ENCODE results near the gene ENG.
A peak's percentile ranks its signal among the peaks of the same experiment; 100 is the strongest.

ENG gene

DNA sequence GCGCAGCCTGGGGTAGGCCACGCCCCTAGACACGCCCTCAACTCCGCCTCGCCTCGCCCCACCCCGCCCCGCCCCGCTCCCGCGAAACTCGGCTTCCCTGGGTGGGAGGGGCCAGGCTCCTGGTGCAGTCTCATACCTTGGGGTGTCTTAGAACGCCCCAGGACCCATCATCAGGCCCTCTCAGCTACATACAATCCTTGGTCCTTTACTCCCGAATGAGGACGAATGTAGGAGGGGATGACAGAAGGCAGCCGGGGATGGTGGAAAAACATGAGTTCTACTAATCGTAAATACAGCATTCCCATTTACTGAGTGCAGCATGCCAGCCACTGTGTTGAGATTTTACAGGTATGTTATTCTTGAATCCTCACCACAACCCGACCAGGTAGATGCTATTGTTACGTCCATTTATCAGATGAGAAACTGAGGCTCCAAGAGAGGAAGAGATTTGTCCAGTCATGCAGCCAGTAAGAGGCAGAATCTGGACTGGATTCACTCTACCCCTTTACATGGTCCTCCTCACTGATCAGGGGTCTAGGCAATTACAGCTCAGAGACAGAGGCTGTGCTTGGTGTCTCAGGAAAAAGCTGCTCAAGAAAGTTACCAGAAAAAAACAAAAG is 82.8 kb downstream of the ENG start:
- TF ChIP-seq SUZ12 (IDR thresholded peaks at IDR 0.05; ENCODE audit: extremely low read depth, insufficient read depth, insufficient read length) (no peak), ZNF274 (IDR thresholded peaks at IDR 0.05; ENCODE audit: low read depth, low read length) (no peak), YY1 (IDR thresholded peaks at IDR 0.05; ENCODE audit: insufficient read depth, insufficient read length) (no peak)
- no peaks in the 10 kb centered on the region for H3K9me3 ChIP-seq (ENCODE audit: insufficient read depth, low read length)
- no peaks in the 10 kb centered on the region for H3K27me3 ChIP-seq (ENCODE audit: insufficient read depth, insufficient read length)
- peaks cover 36% of the 10 kb centered on the region for H3K4me1 ChIP-seq (ENCODE audit: insufficient read depth, insufficient read length)
- peak overlapping the region; percentile 18 for H3K4me3 ChIP-seq (ENCODE audit: insufficient read length, low read depth)
- H3K36me3 ChIP-seq (ENCODE audit: insufficient read depth, insufficient read length, low read length): peaks cover 3% of the 10 kb centered on the region
- peak overlapping the region; percentile 39 for H3K9ac ChIP-seq (ENCODE audit: insufficient read length, low read depth)
- no peak for DNase-seq (ENCODE audit: low read depth, low spot score)

DNA sequence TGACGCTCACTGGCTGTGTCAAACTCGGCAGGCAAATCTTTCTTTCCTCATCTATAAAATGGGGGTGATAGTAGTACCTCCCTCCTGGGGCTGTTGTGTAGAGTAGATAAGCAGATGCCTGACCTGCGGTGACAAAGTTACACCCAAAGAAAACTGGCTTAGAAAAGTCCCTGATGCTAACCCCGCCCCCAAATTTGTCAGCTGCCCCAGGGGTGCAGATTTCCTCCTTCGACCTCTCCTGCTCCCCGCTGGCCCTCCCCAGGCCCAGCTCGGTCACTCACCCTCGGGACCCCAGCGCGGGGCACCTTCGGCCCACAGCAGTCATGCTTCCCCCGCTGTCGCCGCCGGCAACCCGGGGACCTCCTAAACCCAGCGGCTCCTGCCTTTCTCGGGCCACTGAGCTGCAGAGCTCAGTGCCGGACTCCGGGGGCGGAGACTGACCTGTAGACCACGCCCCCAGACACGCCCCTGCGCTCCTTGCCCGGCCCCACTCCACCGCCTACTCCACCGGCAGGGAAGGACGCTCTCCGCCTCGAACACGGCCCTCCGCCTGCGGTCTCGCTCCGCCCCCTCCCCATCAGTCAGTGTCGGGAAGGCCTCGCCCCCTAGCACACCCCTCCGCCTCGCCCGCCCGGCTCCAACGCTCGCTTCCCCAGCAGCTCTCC is 83.4 kb downstream of the ENG start:
- DNase-seq (ENCODE audit: low read depth, low spot score): peak; percentile 98
- Histone ChIP-seq H3K36me3 (ENCODE audit: insufficient read depth, insufficient read length, low read length) (peaks cover 3% of the 10 kb centered on the region), H3K4me1 (ENCODE audit: insufficient read depth, insufficient read length) (peaks cover 33% of the 10 kb centered on the region), H3K4me3 (ENCODE audit: insufficient read length, low read depth) (peak overlapping the region; percentile 56), H3K27me3 (ENCODE audit: insufficient read depth, insufficient read length) (no peaks in the 10 kb centered on the region), H3K9me3 (ENCODE audit: insufficient read depth, low read length) (no peaks in the 10 kb centered on the region), H3K9ac (ENCODE audit: insufficient read length, low read depth) (peak overlapping the region; percentile 68)
- TF ChIP-seq SUZ12 (IDR thresholded peaks at IDR 0.05; ENCODE audit: extremely low read depth, insufficient read depth, insufficient read length) (no peak), ZNF274 (IDR thresholded peaks at IDR 0.05; ENCODE audit: low read depth, low read length) (no peak), YY1 (IDR thresholded peaks at IDR 0.05; ENCODE audit: insufficient read depth, insufficient read length) (no peak)

- H3K9ac ChIP-seq (ENCODE audit: insufficient read length, low read depth): peak overlapping the region; percentile 68
- peaks cover 3% of the 10 kb centered on the region for H3K36me3 ChIP-seq (ENCODE audit: insufficient read depth, insufficient read length, low read length)
Measured at GRCh38 chr9:127770583-127770904, 83.9 kb downstream of the ENG start.

GRCh38 chr9:127769929-127770582 is 84.4 kb downstream of the ENG start:
- peaks cover 33% of the 10 kb centered on the region for H3K4me1 ChIP-seq (ENCODE audit: insufficient read depth, insufficient read length)
- H3K9ac ChIP-seq (ENCODE audit: insufficient read length, low read depth): peak overlapping the region; percentile 68
- H3K36me3 ChIP-seq (ENCODE audit: insufficient read depth, insufficient read length, low read length): peaks cover 3% of the 10 kb centered on the region
- DNase-seq (ENCODE audit: low read depth, low spot score): no peak
- H3K4me3 ChIP-seq (ENCODE audit: insufficient read length, low read depth): peak overlapping the region; percentile 56
- no peak for TF ChIP-seq YY1 (IDR thresholded peaks at IDR 0.05; ENCODE audit: insufficient read depth, insufficient read length)
- no peak for TF ChIP-seq SUZ12 (IDR thresholded peaks at IDR 0.05; ENCODE audit: extremely low read depth, insufficient read depth, insufficient read length)
- no peak for TF ChIP-seq ZNF274 (IDR thresholded peaks at IDR 0.05; ENCODE audit: low read depth, low read length)
- H3K9me3 ChIP-seq (ENCODE audit: insufficient read depth, low read length): no peaks in the 10 kb centered on the region
- no peaks in the 10 kb centered on the region for H3K27me3 ChIP-seq (ENCODE audit: insufficient read depth, insufficient read length)

More at GRCh38 chr9:127770583-127770904, 83.9 kb downstream of the ENG start:
- DNase-seq (ENCODE audit: low read depth, low spot score): no peak
- Histone ChIP-seq H3K4me1 (ENCODE audit: insufficient read depth, insufficient read length) (peaks cover 33% of the 10 kb centered on the region), H3K9me3 (ENCODE audit: insufficient read depth, low read length) (no peaks in the 10 kb centered on the region), H3K4me3 (ENCODE audit: insufficient read length, low read depth) (peak overlapping the region; percentile 56), H3K27me3 (ENCODE audit: insufficient read depth, insufficient read length) (no peaks in the 10 kb centered on the region)
- TF ChIP-seq YY1 (IDR thresholded peaks at IDR 0.05; ENCODE audit: insufficient read depth, insufficient read length): no peak
- no peak for TF ChIP-seq SUZ12 (IDR thresholded peaks at IDR 0.05; ENCODE audit: extremely low read depth, insufficient read depth, insufficient read length)
- TF ChIP-seq ZNF274 (IDR thresholded peaks at IDR 0.05; ENCODE audit: low read depth, low read length): no peak

DNA sequence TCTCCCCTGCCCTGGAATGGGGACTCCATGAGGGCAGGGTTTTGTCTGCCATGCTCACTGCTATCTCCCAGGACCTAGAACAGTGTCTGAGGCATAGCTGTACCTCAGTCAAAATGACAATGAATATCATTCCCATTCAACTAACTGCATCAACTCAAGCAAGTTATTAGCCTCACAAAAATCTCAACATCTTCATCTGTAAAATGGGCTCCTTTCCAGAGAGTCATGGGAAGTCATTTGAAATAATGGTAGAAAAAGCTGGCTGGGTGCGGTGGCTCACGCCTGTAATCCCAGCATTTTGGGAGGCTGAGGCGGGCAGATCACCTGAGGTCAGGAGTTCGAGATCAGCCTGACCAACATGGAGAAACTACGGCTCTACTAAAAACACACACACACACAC is 85.4 kb downstream of the ENG start:
- no peaks in the 10 kb centered on the region for H3K27me3 ChIP-seq (ENCODE audit: insufficient read depth, insufficient read length)
- DNase-seq (ENCODE audit: low read depth, low spot score): no peak
- TF ChIP-seq YY1 (IDR thresholded peaks at IDR 0.05; ENCODE audit: insufficient read depth, insufficient read length): no peak
- TF ChIP-seq SUZ12 (IDR thresholded peaks at IDR 0.05; ENCODE audit: extremely low read depth, insufficient read depth, insufficient read length): no peak
- no peak for TF ChIP-seq ZNF274 (IDR thresholded peaks at IDR 0.05; ENCODE audit: low read depth, low read length)
- H3K9ac ChIP-seq (ENCODE audit: insufficient read length, low read depth): no peak overlapping the region
- H3K4me3 ChIP-seq (ENCODE audit: insufficient read length, low read depth): no peak overlapping the region
- H3K9me3 ChIP-seq (ENCODE audit: insufficient read depth, low read length): no peaks in the 10 kb centered on the region
- peaks cover 34% of the 10 kb centered on the region for H3K4me1 ChIP-seq (ENCODE audit: insufficient read depth, insufficient read length)
- H3K36me3 ChIP-seq (ENCODE audit: insufficient read depth, insufficient read length, low read length): peaks cover 3% of the 10 kb centered on the region

GRCh38 chr9:127768698-127769097 is 85.8 kb downstream of the ENG start:
- Histone ChIP-seq H3K4me1 (ENCODE audit: insufficient read depth, insufficient read length) (peaks cover 30% of the 10 kb centered on the region), H3K9ac (ENCODE audit: insufficient read length, low read depth) (peak overlapping the region; percentile 50), H3K9me3 (ENCODE audit: insufficient read depth, low read length) (no peaks in the 10 kb centered on the region), H3K36me3 (ENCODE audit: insufficient read depth, insufficient read length, low read length) (peaks cover 3% of the 10 kb centered on the region), H3K4me3 (ENCODE audit: insufficient read length, low read depth) (no peak overlapping the region), H3K27me3 (ENCODE audit: insufficient read depth, insufficient read length) (no peaks in the 10 kb centered on the region)
- TF ChIP-seq YY1 (IDR thresholded peaks at IDR 0.05; ENCODE audit: insufficient read depth, insufficient read length) (no peak), ZNF274 (IDR thresholded peaks at IDR 0.05; ENCODE audit: low read depth, low read length) (no peak), SUZ12 (IDR thresholded peaks at IDR 0.05; ENCODE audit: extremely low read depth, insufficient read depth, insufficient read length) (no peak)
- no peak for DNase-seq (ENCODE audit: low read depth, low spot score)

- Histone ChIP-seq H3K4me1 (ENCODE audit: insufficient read depth, insufficient read length) (peaks cover 28% of the 10 kb centered on the region), H3K9ac (ENCODE audit: insufficient read length, low read depth) (peak overlapping the region; percentile 50), H3K36me3 (ENCODE audit: insufficient read depth, insufficient read length, low read length) (peaks cover 3% of the 10 kb centered on the region)
Measured at GRCh38 chr9:127767909-127768331, 86.5 kb downstream of the ENG start.

More at GRCh38 chr9:127767909-127768331, 86.5 kb downstream of the ENG start:
- Histone ChIP-seq H3K4me3 (ENCODE audit: insufficient read length, low read depth) (no peak overlapping the region), H3K27me3 (ENCODE audit: insufficient read depth, insufficient read length) (no peaks in the 10 kb centered on the region), H3K9me3 (ENCODE audit: insufficient read depth, low read length) (no peaks in the 10 kb centered on the region)
- TF ChIP-seq ZNF274 (IDR thresholded peaks at IDR 0.05; ENCODE audit: low read depth, low read length): no peak
- no peak for TF ChIP-seq SUZ12 (IDR thresholded peaks at IDR 0.05; ENCODE audit: extremely low read depth, insufficient read depth, insufficient read length)
- no peak for TF ChIP-seq YY1 (IDR thresholded peaks at IDR 0.05; ENCODE audit: insufficient read depth, insufficient read length)
- DNase-seq (ENCODE audit: low read depth, low spot score): no peak
